ENCODE results near the gene PTPRM.

DNA sequence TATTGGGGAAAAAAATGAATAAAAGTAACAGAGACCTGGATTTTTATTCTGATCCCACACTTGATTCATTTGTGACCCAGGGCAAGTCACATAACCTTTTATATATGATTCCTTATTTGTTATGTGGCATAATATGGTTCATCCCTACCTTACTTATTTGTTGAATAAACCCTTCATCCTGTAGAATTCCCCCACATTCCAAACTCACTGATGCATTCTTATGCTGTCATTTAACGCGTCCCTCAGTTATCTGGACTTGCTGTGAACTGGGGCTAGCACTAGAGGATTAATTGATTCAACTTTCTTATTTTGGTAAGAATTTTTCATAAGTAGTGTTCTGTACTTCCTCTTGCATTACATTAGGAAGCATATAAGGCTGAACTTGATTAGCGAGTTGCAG lies 657.5 kb downstream of the PTPRM start:
- TF ChIP-seq, protein P1, sequence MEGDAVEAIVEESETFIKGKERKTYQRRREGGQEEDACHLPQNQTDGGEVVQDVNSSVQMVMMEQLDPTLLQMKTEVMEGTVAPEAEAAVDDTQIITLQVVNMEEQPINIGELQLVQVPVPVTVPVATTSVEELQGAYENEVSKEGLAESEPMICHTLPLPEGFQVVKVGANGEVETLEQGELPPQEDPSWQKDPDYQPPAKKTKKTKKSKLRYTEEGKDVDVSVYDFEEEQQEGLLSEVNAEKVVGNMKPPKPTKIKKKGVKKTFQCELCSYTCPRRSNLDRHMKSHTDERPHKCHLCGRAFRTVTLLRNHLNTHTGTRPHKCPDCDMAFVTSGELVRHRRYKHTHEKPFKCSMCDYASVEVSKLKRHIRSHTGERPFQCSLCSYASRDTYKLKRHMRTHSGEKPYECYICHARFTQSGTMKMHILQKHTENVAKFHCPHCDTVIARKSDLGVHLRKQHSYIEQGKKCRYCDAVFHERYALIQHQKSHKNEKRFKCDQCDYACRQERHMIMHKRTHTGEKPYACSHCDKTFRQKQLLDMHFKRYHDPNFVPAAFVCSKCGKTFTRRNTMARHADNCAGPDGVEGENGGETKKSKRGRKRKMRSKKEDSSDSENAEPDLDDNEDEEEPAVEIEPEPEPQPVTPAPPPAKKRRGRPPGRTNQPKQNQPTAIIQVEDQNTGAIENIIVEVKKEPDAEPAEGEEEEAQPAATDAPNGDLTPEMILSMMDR (conservative IDR thresholded peaks at IDR 0.05; ENCODE audit: low read depth, low read length), result no peak
- TF ChIP-seq EZH2phosphoT487 (IDR thresholded peaks at IDR 0.05; ENCODE audit: borderline replicate concordance, low read length) (no peak), EZH2 (IDR thresholded peaks at IDR 0.05; ENCODE audit: low read length, unreplicated experiment) (no peak)
